GM12872 (cell line): ENCODE results near the gene TMEM254.

Experiments used
- TF ChIP-seq, protein P1 (sequence below): IDR thresholded peaks from 3 replicates; pipeline ENCODE4 v1.5.1; 2011; ENCODE audit warnings: low read depth, mild to moderate bottlenecking, low read length, moderate library complexity; ENCODE audit not compliant: insufficient read depth

Gene TMEM254, protein sequence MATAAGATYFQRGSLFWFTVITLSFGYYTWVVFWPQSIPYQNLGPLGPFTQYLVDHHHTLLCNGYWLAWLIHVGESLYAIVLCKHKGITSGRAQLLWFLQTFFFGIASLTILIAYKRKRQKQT

DNA sequence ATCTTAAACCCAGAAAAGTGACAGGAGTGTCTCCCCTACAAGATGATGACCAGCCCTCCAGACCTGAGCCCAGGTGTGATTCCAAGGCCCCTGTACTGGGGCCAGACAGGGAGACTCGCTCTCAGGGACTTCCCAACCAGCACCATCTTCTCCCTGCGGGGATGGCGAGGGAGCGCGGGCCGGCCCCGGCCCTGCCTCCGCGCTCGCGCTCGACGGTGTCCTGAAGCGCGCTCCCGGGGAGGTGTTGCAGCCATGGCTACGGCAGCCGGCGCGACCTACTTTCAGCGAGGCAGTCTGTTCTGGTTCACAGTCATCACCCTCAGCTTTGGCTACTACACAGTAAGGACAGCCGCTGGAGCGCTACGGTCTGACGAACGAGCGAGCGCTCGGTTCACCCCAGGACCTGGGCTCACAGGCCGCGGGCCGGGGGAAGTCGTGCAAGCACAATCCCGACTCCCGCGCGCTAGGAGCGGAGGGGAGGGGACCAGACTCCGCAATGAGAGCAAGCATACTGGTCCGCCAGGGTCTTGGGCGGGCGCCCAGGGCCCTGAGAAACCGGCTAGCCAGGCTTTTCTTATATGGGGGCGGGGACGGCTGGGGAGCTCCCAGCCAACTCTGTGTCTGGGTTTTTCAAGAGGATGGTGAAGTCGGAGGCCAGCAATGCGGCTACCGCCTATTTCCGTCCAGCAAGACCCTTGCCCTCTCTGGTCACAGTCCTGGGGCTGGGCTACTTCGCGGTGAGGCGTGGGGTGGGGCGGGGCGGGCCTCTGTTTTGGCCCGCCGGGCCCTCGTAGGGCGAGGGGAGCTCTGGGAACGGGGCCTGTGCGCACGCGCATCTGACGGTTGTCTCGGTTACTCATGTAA lies at the start of gene TMEM254:
TMEM254 (plus strand) TSS at position 218 of the 864 bp plus-strand sequence; CDS start at position 253, 35 bp downstream.
- TF ChIP-seq, protein P1, sequence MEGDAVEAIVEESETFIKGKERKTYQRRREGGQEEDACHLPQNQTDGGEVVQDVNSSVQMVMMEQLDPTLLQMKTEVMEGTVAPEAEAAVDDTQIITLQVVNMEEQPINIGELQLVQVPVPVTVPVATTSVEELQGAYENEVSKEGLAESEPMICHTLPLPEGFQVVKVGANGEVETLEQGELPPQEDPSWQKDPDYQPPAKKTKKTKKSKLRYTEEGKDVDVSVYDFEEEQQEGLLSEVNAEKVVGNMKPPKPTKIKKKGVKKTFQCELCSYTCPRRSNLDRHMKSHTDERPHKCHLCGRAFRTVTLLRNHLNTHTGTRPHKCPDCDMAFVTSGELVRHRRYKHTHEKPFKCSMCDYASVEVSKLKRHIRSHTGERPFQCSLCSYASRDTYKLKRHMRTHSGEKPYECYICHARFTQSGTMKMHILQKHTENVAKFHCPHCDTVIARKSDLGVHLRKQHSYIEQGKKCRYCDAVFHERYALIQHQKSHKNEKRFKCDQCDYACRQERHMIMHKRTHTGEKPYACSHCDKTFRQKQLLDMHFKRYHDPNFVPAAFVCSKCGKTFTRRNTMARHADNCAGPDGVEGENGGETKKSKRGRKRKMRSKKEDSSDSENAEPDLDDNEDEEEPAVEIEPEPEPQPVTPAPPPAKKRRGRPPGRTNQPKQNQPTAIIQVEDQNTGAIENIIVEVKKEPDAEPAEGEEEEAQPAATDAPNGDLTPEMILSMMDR: no peak

GRCh38 chr10:80029205-80029604 lies 49.3 kb upstream of the TMEM254 start:
- TF ChIP-seq, protein P1: peak; percentile 66

DNA sequence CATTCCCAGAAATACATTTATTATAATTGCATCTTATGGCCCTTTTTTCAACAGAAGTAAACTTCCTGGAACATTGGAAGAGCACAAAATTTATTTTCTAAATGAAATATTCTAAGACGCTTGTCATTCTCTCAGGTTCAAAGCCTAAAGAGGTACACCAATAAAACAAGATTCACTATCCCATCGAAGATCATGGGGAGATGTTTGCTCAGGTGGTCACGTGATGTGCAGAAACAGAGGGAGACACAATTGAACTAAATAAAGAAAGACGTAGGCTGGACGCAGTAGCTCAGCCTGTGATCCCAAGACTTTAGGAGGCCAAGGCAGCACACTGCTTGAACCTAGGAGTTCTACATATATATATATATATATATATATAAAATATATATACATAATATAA lies 46.0 kb upstream of the TMEM254 start:
- TF ChIP-seq, protein P1: no peak

- TF ChIP-seq, protein P1: no peak
Measured at GRCh38 chr10:80041162-80041561, 37.3 kb upstream of the TMEM254 start.

GRCh38 chr10:80046629-80047441 lies 31.6 kb upstream of the TMEM254 start:
- TF ChIP-seq, protein P1: peak; percentile 91

DNA sequence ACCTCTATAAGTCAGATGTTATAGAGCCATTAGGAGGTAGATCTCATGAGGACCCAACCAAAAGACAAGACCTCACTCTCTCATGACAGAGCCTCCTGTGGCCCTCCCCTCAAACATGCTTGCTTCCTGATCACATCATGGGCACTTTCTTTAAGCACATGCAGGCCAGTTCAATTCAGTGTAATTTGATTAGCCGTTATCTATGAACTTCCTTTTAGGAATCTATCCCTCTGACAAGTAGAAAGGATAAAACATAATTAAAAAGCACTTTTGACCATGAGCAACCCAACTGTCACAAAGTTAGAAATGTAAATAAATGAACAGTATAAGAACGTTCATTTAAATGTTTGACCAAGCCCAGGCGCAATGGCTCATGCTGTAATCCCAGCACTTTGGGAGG lies 27.7 kb upstream of the TMEM254 start:
- TF ChIP-seq, protein P1: no peak

DNA sequence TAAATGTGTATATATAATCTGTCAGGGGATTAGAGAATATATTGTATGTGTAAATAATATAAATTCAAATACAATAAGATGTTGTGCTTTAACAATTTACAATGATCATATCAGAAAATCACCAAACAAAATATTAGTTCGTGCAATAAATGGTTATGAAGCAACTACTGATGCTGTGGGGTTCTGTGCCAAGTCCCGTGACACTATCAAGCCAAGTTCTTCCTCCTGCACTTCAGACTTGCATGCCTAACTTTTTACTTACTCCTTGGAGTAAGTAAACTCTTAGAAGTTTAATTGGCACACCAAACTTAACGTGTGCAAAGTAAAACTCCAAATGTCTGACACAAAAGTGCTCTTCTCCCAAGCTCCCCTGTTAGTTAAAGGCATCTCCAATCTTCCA lies 26.5 kb upstream of the TMEM254 start:
- TF ChIP-seq, protein P1: no peak
